ENCODE measurements around the gene STAU1. TPM values are rescaled to one million over a fixed set of nuclear protein-coding genes. Genes with fewer than 3 reads are reported as not detected.

The STAU1 gene
- total RNA-seq, 1 donor from 2014 or later: 96.0 TPM

DNA sequence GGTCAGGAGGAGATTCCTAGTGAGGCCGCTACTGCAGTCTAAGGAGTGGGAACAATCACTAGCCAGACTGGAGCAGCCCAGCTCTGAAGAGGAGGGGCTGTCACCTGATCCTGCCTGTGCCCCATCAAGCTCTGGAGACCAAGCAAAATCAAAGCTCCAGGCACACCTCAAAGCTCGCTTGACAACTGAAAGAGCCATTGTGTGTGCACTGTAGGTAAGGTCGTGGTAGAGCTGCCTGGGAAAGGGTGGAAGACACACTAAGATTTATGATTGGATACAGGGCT lies 83.8 kb downstream of the STAU1 start:
- H3K27ac Mint-ChIP-seq: peak overlapping the region; percentile 50
- DNase-seq (ENCODE audit: low spot score): peak; percentile 67
- Histone ChIP-seq H2AFZ (replicated peaks) (no peak overlapping the region), H3F3A (ENCODE audit: low read depth) (peaks cover 45% of the 10 kb centered on the region), H3K79me2 (ENCODE audit: low read depth) (peaks cover 20% of the 10 kb centered on the region), H3K9me3 (ENCODE audit: low read depth) (no peaks in the 10 kb centered on the region), H3K4me2 (no peak overlapping the region), H4K20me1 (ENCODE audit: low read depth) (peaks cover 27% of the 10 kb centered on the region), H3K36me3 (no peaks in the 10 kb centered on the region), H3K27me3 (no peaks in the 10 kb centered on the region), H3K9ac (no peak overlapping the region), H3K4me3 (no peak overlapping the region), H3K27ac (peak overlapping the region; percentile 25), H3K4me1 (peaks cover 15% of the 10 kb centered on the region)
- no peak overlapping the region for H3K4me3 Mint-ChIP-seq
- no peak for TF ChIP-seq EZH2phosphoT487 (IDR thresholded peaks at IDR 0.05)
- TF ChIP-seq, protein P1, sequence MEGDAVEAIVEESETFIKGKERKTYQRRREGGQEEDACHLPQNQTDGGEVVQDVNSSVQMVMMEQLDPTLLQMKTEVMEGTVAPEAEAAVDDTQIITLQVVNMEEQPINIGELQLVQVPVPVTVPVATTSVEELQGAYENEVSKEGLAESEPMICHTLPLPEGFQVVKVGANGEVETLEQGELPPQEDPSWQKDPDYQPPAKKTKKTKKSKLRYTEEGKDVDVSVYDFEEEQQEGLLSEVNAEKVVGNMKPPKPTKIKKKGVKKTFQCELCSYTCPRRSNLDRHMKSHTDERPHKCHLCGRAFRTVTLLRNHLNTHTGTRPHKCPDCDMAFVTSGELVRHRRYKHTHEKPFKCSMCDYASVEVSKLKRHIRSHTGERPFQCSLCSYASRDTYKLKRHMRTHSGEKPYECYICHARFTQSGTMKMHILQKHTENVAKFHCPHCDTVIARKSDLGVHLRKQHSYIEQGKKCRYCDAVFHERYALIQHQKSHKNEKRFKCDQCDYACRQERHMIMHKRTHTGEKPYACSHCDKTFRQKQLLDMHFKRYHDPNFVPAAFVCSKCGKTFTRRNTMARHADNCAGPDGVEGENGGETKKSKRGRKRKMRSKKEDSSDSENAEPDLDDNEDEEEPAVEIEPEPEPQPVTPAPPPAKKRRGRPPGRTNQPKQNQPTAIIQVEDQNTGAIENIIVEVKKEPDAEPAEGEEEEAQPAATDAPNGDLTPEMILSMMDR (IDR thresholded peaks at IDR 0.05): no peak
- TF ChIP-seq EZH2 (IDR thresholded peaks at IDR 0.05): no peak
- H3K9me3 Mint-ChIP-seq: no peaks in the 10 kb centered on the region
- H3K27me3 Mint-ChIP-seq (ENCODE audit: insufficient read depth, low read depth): no peaks in the 10 kb centered on the region
- H3K4me1 Mint-ChIP-seq: no peaks in the 10 kb centered on the region
- peaks cover 38% of the 10 kb centered on the region for H3K36me3 Mint-ChIP-seq

DNA sequence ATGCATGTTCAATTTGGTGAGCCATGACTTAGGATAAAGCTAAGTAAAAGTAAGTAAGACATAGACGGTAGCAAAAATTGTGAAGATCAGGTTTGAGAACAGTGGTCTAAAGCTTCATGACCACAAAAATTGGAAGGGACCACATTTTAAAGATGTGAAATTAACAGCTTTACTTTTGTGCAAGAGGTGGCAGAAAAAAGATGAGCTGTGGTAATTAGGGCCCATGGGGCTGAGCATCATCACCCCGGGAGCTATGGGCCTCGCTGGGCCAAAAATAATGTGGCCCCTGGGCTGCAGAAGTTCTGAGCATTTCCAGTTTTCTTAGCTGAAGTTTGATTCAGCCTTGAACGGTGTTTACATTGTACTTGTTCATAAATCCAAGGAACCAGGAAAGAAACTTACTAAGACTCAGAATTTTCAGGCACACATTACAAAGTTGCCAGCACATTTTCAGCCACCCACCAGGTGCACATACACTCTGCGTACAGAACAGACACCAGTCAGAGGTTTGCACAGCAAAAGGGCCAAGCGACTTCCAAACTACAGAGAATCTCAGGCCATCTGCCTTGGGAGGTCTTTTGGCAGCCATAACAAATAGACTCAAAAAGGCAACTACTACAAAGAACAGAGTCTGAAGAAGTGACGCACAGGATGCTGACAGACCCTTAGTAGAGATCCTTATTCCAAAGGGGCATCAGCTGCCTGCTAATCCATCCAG lies 84.3 kb downstream of the STAU1 start:
- Histone ChIP-seq H4K20me1 (ENCODE audit: low read depth) (peaks cover 30% of the 10 kb centered on the region), H3K4me3 (no peak overlapping the region), H3K36me3 (no peaks in the 10 kb centered on the region), H2AFZ (replicated peaks) (no peak overlapping the region), H3K79me2 (ENCODE audit: low read depth) (peaks cover 25% of the 10 kb centered on the region), H3K9me3 (ENCODE audit: low read depth) (no peaks in the 10 kb centered on the region), H3K4me1 (peaks cover 15% of the 10 kb centered on the region), H3K9ac (no peak overlapping the region), H3K4me2 (no peak overlapping the region), H3K27ac (peak overlapping the region; percentile 72), H3K27me3 (no peaks in the 10 kb centered on the region), H3F3A (ENCODE audit: low read depth) (peaks cover 47% of the 10 kb centered on the region)
- TF ChIP-seq EZH2phosphoT487 (IDR thresholded peaks at IDR 0.05): no peak
- TF ChIP-seq EZH2 (IDR thresholded peaks at IDR 0.05): no peak
- TF ChIP-seq, protein P1 (IDR thresholded peaks at IDR 0.05): no peak
- DNase-seq (ENCODE audit: low spot score): no peak
- Mint-ChIP-seq H3K36me3 (peaks cover 37% of the 10 kb centered on the region), H3K4me3 (no peak overlapping the region), H3K4me1 (no peaks in the 10 kb centered on the region), H3K9me3 (no peaks in the 10 kb centered on the region), H3K27ac (peak overlapping the region; percentile 50), H3K27me3 (ENCODE audit: insufficient read depth, low read depth) (no peaks in the 10 kb centered on the region)

- no peak for DNase-seq (ENCODE audit: low spot score)
- H3K27ac ChIP-seq: peak overlapping the region; percentile 70
- no peaks in the 10 kb centered on the region for H3K9me3 ChIP-seq (ENCODE audit: low read depth)
- no peaks in the 10 kb centered on the region for H3K36me3 ChIP-seq
- no peak overlapping the region for H3K27ac Mint-ChIP-seq
- no peaks in the 10 kb centered on the region for H3K27me3 Mint-ChIP-seq (ENCODE audit: insufficient read depth, low read depth)
- H4K20me1 ChIP-seq (ENCODE audit: low read depth): peaks cover 38% of the 10 kb centered on the region
- H3F3A ChIP-seq (ENCODE audit: low read depth): peaks cover 48% of the 10 kb centered on the region
- no peak overlapping the region for H3K4me3 Mint-ChIP-seq
- no peaks in the 10 kb centered on the region for H3K4me1 Mint-ChIP-seq
- H3K36me3 Mint-ChIP-seq: peaks cover 40% of the 10 kb centered on the region
- H3K4me2 ChIP-seq: no peak overlapping the region
- no peaks in the 10 kb centered on the region for H3K27me3 ChIP-seq
- peaks cover 33% of the 10 kb centered on the region for H3K79me2 ChIP-seq (ENCODE audit: low read depth)
- H3K9ac ChIP-seq: no peak overlapping the region
- H3K4me1 ChIP-seq: peaks cover 15% of the 10 kb centered on the region
- H3K9me3 Mint-ChIP-seq: no peaks in the 10 kb centered on the region
- no peak overlapping the region for H2AFZ ChIP-seq (replicated peaks)
- no peak overlapping the region for H3K4me3 ChIP-seq
- no peak for TF ChIP-seq EZH2 (IDR thresholded peaks at IDR 0.05)
- TF ChIP-seq, protein P1 (IDR thresholded peaks at IDR 0.05): no peak
- no peak for TF ChIP-seq EZH2phosphoT487 (IDR thresholded peaks at IDR 0.05)
Measured at GRCh38 chr20:49103019-49103418, 85.1 kb downstream of the STAU1 start.

All from neural progenitor cell (in vitro differentiated cells).